Skeletal muscle tissue (tissue), 4 donors: Measurements from ENCODE around the gene PLXNB2. TPM values are rescaled to one million over a fixed set of nuclear protein-coding genes. Genes with fewer than 3 reads are reported as not detected.
A peak's percentile ranks its signal among the peaks of the same experiment; 100 is the strongest.
"Not testable (repeated sequence)": the region's sequence is repeated elsewhere in the genome, so short reads cannot be mapped to it uniquely, and the experiment has no call there.

ENCODE experiments used
- H3K27ac ChIP-seq: one replicate; pipeline ENCODE4 v1.7.0; 2013; ENCODE audit warnings: mild to moderate bottlenecking, low read depth, low read length, inconsistent platforms
- H3K27me3 ChIP-seq, 3 donors: one replicate each; pipeline ENCODE4 v1.7.0; 2013; ENCODE audit warnings: low read length in 3 of 3; ENCODE audit not compliant: control insufficient read depth in 3 of 3, insufficient read depth in 3 of 3
- H3K36me3 ChIP-seq, 3 donors: one replicate each; pipeline ENCODE4 v1.7.0; 2013; ENCODE audit warnings: low read length in 3 of 3; ENCODE audit not compliant: control insufficient read depth in 3 of 3, insufficient read depth in 3 of 3
- H3K4me1 ChIP-seq, 3 donors: one replicate each; pipeline ENCODE4 v1.7.0; 2013; ENCODE audit warnings: low read length in 3 of 3, mild to moderate bottlenecking in 3 of 3; ENCODE audit not compliant: control insufficient read depth in 3 of 3, insufficient read depth in 3 of 3
- H3K4me3 ChIP-seq, 3 donors: one replicate each; pipeline ENCODE4 v1.7.0; 2013; ENCODE audit warnings: low read length in 3 of 3
- H3K9ac ChIP-seq, 3 donors: one replicate each; pipeline ENCODE4 v1.7.0; 2013; ENCODE audit warnings: low read length in 3 of 3, mild to moderate bottlenecking in 3 of 3, moderate library complexity in 2 of 3, low read depth in 1 of 3
- H3K9me3 ChIP-seq, 3 donors: one replicate each; pipeline ENCODE4 v1.7.0; 2013; ENCODE audit warnings: low read length in 3 of 3; ENCODE audit not compliant: control insufficient read depth in 3 of 3
- total RNA-seq: library from RNA; depleted of rRNA; stranded (reverse); fragments of >200 nt; gene quantifications from one replicate; pipeline ENCODE4 v1.2.3, GENCODE V29; 2014
- donor health status: Osteomylitis.

The PLXNB2 gene
- total RNA-seq, 1 donor from 2014 or later = 48.5 TPM

GRCh38 chr22:50341977-50342650 lies 34.7 kb upstream of the PLXNB2 start:
- Histone ChIP-seq H3K36me3 (peaks cover 2 to 5% (median 2%) of the 10 kb centered on the region in 3 donors), H3K9ac (peak overlapping the region; percentile 61 to 82 (median 64)), H3K27me3 (no peaks in the 10 kb centered on the region), H3K4me1 (peaks cover 18 to 20% (median 19%) of the 10 kb centered on the region in 3 donors), H3K9me3 (no peaks in the 10 kb centered on the region), H3K4me3 (peak overlapping the region; percentile 71 to 80 (median 75)), H3K27ac (peak overlapping the region; percentile 8)

GRCh38 chr22:50339945-50340879 lies 32.8 kb upstream of the PLXNB2 start:
- no peak overlapping the region for H3K4me3 ChIP-seq
- H3K9me3 ChIP-seq = no peaks in the 10 kb centered on the region
- H3K4me1 ChIP-seq = peaks cover 10 to 11% (median 11%) of the 10 kb centered on the region in 3 donors
- no peak overlapping the region for H3K27ac ChIP-seq
- no peak overlapping the region for H3K9ac ChIP-seq
- H3K36me3 ChIP-seq = no peaks in the 10 kb centered on the region
- no peaks in the 10 kb centered on the region for H3K27me3 ChIP-seq

DNA sequence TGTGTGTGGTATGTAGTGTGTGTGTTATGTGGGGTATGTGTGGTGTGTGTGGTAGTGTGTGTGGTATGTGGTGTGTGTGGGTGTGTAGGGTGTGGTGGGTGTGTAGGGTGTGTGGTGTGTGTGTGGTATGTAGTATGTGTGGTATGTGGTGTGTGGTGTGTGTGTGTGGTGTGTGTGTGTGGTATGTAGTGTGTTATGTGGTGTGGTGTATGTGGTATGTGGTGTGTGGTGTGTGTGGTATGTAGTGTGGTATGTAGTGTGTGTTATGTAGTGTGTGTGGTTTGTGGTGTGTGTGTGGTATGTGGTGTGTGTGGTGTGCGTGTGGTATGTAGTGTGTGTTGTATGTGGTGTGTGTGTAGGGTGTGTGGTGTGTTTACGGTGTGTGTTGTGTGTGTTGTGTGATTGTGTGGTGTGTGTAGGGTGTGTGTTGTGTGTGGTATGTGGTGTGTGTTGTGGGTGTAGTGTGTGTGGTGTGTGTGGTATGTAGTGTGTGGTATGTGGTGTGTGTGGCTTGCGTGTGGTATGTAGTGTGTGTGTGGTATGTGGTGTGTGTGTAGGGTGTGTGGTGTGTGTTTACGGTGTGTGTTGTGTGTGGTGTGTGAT lies 31.5 kb upstream of the PLXNB2 start:
- Histone ChIP-seq H3K9me3 (no peaks in the 10 kb centered on the region), H3K9ac (no peak overlapping the region), H3K4me1 (peaks cover 10 to 11% (median 11%) of the 10 kb centered on the region in 3 donors), H3K27ac (no peak overlapping the region), H3K36me3 (no peaks in the 10 kb centered on the region), H3K27me3 (no peaks in the 10 kb centered on the region), H3K4me3 (no peak overlapping the region)

- Histone ChIP-seq H3K4me3 (no peak overlapping the region), H3K27me3 (no peaks in the 10 kb centered on the region), H3K4me1 (peaks cover 10 to 11% (median 11%) of the 10 kb centered on the region in 3 donors), H3K9me3 (no peaks in the 10 kb centered on the region), H3K36me3 (no peaks in the 10 kb centered on the region), H3K27ac (no peak overlapping the region), H3K9ac (peak overlapping the region in 1 of 3 donors; percentile 50)
These were observed 30.7 kb upstream of the PLXNB2 start for GRCh38 chr22:50338042-50338573.

DNA sequence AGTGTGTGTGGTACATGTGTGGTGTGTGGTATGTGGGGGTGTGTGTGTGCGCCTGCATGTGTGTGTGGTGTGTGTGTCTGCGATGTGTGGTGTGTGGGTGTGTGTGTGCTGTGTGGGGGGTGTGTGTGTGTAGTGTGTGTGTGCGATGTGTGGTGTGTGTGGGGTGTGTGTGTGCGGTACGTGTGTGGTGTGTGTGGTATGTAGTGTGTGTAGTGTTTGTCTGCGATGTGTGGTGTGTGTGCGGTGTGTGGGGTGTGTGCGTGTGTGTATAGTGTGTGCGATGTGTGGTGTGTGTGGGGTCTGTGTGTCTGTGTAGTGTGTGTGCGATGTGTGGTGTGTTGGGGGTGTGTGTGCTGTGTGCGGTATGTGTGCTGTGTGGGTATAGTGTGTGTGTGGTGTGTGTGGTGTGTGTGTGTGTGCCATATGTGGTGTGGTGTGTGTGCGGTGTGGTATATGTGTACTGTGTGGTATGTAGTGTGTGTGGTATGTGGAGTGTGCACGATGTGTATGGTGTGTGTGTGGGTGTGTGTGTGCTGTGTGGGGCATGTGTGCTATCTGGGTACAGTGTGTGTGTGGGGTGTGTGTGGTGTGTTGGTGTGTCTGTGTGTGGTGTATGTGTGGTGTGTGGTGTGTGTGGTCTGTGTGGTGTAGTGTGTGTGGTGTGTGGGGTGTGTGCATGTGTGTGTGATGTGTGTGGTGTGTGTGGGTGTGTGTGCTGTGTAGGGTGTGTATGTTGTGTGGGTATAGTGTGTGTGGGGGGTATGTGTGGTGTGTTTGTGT lies 30.0 kb upstream of the PLXNB2 start:
- Histone ChIP-seq H3K36me3 (no peaks in the 10 kb centered on the region), H3K27ac (no peak overlapping the region), H3K27me3 (no peaks in the 10 kb centered on the region)

GRCh38 chr22:50334433-50334832 lies 27.0 kb upstream of the PLXNB2 start:
- H3K4me1 ChIP-seq, H3K27me3 ChIP-seq, H3K4me3 ChIP-seq, H3K9me3 ChIP-seq, H3K36me3 ChIP-seq, H3K27ac ChIP-seq, H3K9ac ChIP-seq: not testable (repeated sequence)

More for the DNA sequence above, 30.0 kb upstream of the PLXNB2 start:
- peak overlapping the region in 1 of 3 donors; percentile 50 for H3K9ac ChIP-seq
- H3K9me3 ChIP-seq = no peaks in the 10 kb centered on the region
- peaks cover 4 to 6% (median 5%) of the 10 kb centered on the region in 3 donors for H3K4me1 ChIP-seq
- H3K4me3 ChIP-seq = no peak overlapping the region

DNA sequence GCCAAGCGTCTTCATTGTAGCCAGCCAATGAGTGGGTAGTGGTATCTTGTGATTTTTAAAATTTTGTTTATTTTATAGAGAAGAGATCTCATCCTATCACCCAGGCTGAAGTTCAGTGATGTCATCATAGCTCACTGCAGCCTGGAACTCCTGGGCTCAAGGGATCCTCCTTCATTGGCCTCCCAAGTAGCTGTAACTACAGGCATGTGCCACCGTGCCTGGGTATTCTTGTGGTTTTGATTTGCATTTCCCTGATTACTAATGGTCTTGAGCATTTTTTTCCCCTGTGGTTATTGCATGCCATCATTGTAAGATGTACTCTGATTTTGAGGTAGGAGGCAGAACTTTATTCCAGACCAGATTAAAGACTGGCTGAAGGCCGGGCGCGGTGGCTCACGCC lies 21.8 kb upstream of the PLXNB2 start:
- H3K27ac ChIP-seq = no peak overlapping the region
- no peak overlapping the region for H3K9ac ChIP-seq
- H3K9me3 ChIP-seq = no peaks in the 10 kb centered on the region
- peaks cover 12 to 19% (median 13%) of the 10 kb centered on the region in 3 donors for H3K4me1 ChIP-seq
- no peaks in the 10 kb centered on the region for H3K27me3 ChIP-seq
- peaks cover 0 to 2% (median 0%) of the 10 kb centered on the region in 3 donors for H3K36me3 ChIP-seq
- no peak overlapping the region for H3K4me3 ChIP-seq

DNA sequence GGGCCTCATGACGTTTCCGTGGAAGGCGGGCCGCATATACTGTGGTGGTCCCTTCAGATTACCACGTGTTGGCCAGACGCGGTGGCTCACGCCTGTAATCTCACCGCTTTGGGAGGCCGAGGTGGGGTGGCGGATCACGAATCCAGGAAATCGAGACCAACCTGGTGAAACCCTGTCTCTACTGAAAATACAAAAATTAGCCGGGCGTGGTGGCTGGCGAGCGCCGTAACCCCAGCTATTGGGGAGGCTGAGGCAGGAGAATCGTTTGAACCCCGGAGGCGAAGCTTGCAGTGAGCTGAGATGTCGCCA lies 20.2 kb upstream of the PLXNB2 start:
- no peaks in the 10 kb centered on the region for H3K27me3 ChIP-seq
- no peaks in the 10 kb centered on the region for H3K9me3 ChIP-seq
- H3K4me3 ChIP-seq = peak overlapping the region; percentile 76 to 88 (median 85)
- peaks cover 12 to 19% (median 13%) of the 10 kb centered on the region in 3 donors for H3K4me1 ChIP-seq
- H3K27ac ChIP-seq = peak overlapping the region; percentile 85
- H3K36me3 ChIP-seq = peaks cover 0 to 2% (median 0%) of the 10 kb centered on the region in 3 donors
- H3K9ac ChIP-seq = peak overlapping the region; percentile 91 to 96 (median 95)

GRCh38 chr22:50326956-50327710 lies 19.7 kb upstream of the PLXNB2 start, which contains the start of gene DENND6B:
Gene DENND6B, minus strand, starts transcription at chr22:50327012. Its CDS starts 24 bp downstream, at chr22:50326988.
- no peaks in the 10 kb centered on the region for H3K9me3 ChIP-seq
- H3K4me3 ChIP-seq = peak within 1 kb of the TSS; percentile 76 to 88 (median 85)
- H3K27ac ChIP-seq = peak within 1 kb of the TSS; percentile 85
- H3K36me3 ChIP-seq = peaks cover 0 to 2% (median 0%) of the 10 kb centered on the region in 3 donors
- H3K4me1 ChIP-seq = peaks cover 12 to 19% (median 13%) of the 10 kb centered on the region in 3 donors
- no peaks in the 10 kb centered on the region for H3K27me3 ChIP-seq
- H3K9ac ChIP-seq = peak within 1 kb of the TSS; percentile 91 to 96 (median 95)
